HL-60 (cell line): ENCODE results near the gene KIF26B.

ENCODE experiments used
- DNase-seq, 2 experiments: peaks; one replicate each; pipeline ENCODE4 v3.0.0-alpha.2; 2010 to 2020; ENCODE audit warnings: low read depth in 1 of 2, low spot score in 1 of 2
- H3K27ac ChIP-seq: fragments of 250-450 bp; sonication (Bioruptor Pico); replicated peaks from 2 replicates; pipeline ENCODE4 v1.5.1; 2020; ENCODE audit warnings: mild to moderate bottlenecking, moderate library complexity
- H3K27me3 ChIP-seq: fragments of 250-450 bp; sonication (Bioruptor Pico); 2 replicates; pipeline ENCODE4 v1.5.1; 2021; ENCODE audit warnings: mild to moderate bottlenecking, moderate library complexity; ENCODE audit not compliant: insufficient read depth, poor library complexity, severe bottlenecking
- H3K4me3 ChIP-seq: replicated peaks from 2 replicates; pipeline ENCODE4 v1.5.1; 2011; ENCODE audit warnings: mild to moderate bottlenecking, control low read depth, low read length; ENCODE audit not compliant: insufficient read depth
- CTCF ChIP-seq: IDR thresholded peaks from one replicate; pipeline ENCODE4 v1.5.1; 2011; ENCODE audit warnings: low read length, control low read depth, inconsistent platforms; ENCODE audit not compliant: insufficient read depth
- GABPA ChIP-seq: IDR thresholded peaks from 2 replicates; pipeline ENCODE4 v1.6.1; 2012; ENCODE audit warnings: low read depth
- POLR2AphosphoS5 ChIP-seq: IDR thresholded peaks from 2 replicates; pipeline ENCODE4 v1.6.1; 2012; ENCODE audit warnings: low read depth
- REST ChIP-seq: IDR thresholded peaks from 2 replicates; pipeline ENCODE4 v1.6.1; 2012; ENCODE audit warnings: low read depth; ENCODE audit not compliant: insufficient replicate concordance
- SPI1 ChIP-seq: IDR thresholded peaks from 2 replicates; pipeline ENCODE4 v1.6.1; 2012; ENCODE audit warnings: low read depth, mild to moderate bottlenecking, borderline replicate concordance

KIF26B gene

GRCh38 chr1:245457562-245457961 is 302.8 kb downstream of the KIF26B start:
- DNase-seq = peak in 1 of 2 experiments; percentile 16
- no peaks in the 10 kb centered on the region for H3K27me3 ChIP-seq
- TF ChIP-seq CTCF = no peak
- TF ChIP-seq POLR2AphosphoS5 = no peak
- no peak for TF ChIP-seq GABPA
- no peak for TF ChIP-seq SPI1
- TF ChIP-seq REST = no peak
- no peak overlapping the region for H3K4me3 ChIP-seq
- no peak overlapping the region for H3K27ac ChIP-seq

- Histone ChIP-seq H3K27me3 (no peaks in the 10 kb centered on the region), H3K27ac (no peak overlapping the region), H3K4me3 (no peak overlapping the region)
- DNase-seq = no peak
- TF ChIP-seq GABPA (no peak), CTCF (no peak), REST (no peak), POLR2AphosphoS5 (no peak), SPI1 (no peak)
Observed at GRCh38 chr1:245458234-245458633, 303.4 kb downstream of the KIF26B start.

GRCh38 chr1:245458761-245459174 is 304.0 kb downstream of the KIF26B start:
- peak; percentile 74 to 83 for DNase-seq
- H3K27ac ChIP-seq = no peak overlapping the region
- no peak for TF ChIP-seq REST
- peak; percentile 96 for TF ChIP-seq SPI1
- TF ChIP-seq GABPA = no peak
- TF ChIP-seq POLR2AphosphoS5 = no peak
- TF ChIP-seq CTCF = no peak
- H3K27me3 ChIP-seq = no peaks in the 10 kb centered on the region
- no peak overlapping the region for H3K4me3 ChIP-seq
